Right lung (tissue), 5 donors: ENCODE measurements around the gene CDC42BPB. TPM values are rescaled to one million over a fixed set of nuclear protein-coding genes. Genes with fewer than 3 reads are reported as not detected.
A peak's percentile ranks its signal among the peaks of the same experiment; 100 is the strongest.
"Not testable (repeated sequence)": the region's sequence is repeated elsewhere in the genome, so short reads cannot be mapped to it uniquely, and the experiment has no call there.

Experiments
- DNase-seq, 2 donors: peaks; one replicate each; pipeline ENCODE4 v3.0.0-alpha.2; 2013
- polyA plus RNA-seq, 5 donors: library from polyadenylated mRNA; unstranded; fragments of 120-200 nt; gene quantifications; one replicate each; pipeline versions ENCODE4 v1.2.1 to v1.2.3, GENCODE V29; 2013; ENCODE audit warnings: inconsistent platforms in 1 of 5, low replicate concordance in 1 of 5; ENCODE audit not compliant: insufficient read length in 5 of 5, insufficient read depth in 1 of 5

Gene CDC42BPB
- polyA plus RNA-seq, 5 donors: 59.3 to 80.3 (median 69.9) TPM

GRCh38 chr14:102902523-102903247, 154.7 kb downstream of the CDC42BPB start:
- DNase-seq: no peak

DNA sequence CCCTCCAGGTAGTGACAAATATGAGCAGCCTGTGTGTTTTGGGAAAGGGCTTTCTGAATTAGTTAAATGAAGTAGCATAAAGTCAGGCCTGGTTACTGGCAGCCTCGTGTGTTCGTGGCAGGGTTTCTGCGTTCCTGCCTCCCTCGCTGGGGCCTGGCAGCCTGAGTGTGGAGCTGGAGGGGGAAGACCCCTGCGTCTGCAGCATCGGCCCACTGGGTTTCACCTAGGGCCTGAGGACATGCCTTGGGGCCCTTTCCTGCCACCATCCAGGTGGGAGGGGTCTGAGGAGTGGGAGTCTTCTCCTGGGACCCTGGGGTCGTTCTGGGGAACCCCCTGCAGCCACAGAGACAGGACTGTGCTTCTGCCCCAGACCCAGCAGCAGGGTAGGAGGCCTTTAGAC, 155.3 kb downstream of the CDC42BPB start:
- DNase-seq: no peak

DNA sequence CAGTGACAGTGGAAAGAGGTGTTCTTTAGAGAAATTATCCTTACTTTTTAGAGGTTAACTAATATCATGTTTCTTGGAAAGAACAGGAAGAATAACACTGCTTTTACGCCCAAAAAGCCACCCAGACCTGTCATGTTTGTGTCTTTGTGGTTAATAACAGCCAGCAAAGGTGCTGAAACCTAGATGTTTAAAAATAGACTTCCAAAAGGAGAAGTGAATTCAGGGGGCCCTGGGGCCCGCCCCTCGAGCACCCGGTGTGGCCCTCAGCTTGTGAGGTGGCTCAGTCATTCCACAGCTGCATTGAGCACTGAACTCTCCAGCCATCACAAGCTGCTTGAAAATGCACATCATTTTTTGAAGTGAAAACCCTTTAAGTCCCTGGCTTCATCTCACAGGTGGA, 155.7 kb downstream of the CDC42BPB start:
- DNase-seq: no peak

- peak in 1 of 2 donors; percentile 28 for DNase-seq
Measured at GRCh38 chr14:102900631-102901571, 156.4 kb downstream of the CDC42BPB start.

GRCh38 chr14:102899516-102899900, 157.8 kb downstream of the CDC42BPB start:
- DNase-seq: no peak

GRCh38 chr14:102898776-102899515, 158.4 kb downstream of the CDC42BPB start:
- no peak for DNase-seq

GRCh38 chr14:102898298-102898697, 159.1 kb downstream of the CDC42BPB start:
- DNase-seq: no peak

DNA sequence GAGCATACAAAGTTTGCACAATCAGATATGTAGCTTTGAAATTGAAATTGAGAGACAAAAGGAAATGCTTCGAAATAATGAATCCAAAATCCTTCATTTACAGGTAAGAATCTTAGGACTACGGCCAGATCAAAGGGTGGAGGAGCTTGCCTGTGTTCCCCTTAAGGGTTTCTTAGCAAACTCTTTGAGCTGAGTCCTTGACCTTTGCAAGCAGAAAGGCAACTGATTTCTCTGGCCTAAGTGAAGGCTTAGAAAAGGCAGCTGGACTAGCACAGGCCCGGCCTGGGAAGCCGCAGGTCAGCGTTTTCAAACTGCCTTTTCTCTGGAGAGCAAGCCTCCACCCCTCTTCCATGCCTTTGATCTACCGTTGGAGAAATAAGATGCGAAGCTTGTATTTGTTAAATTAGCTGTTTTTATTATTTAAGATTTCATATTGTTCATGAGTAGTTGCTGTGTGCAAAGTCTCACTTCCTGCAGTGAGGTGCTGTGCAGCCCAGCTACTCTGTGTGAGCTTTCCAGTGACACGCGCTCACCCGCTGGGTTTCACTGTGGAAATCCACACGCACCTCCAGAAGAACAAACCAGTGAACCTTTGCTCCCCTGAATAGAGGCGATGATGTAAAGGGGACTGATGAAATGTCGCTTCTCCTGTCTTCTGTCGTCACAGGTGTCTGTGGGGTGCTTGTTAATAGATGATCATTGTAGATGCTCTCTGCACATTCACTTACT, 159.9 kb downstream of the CDC42BPB start:
- no peak for DNase-seq

DNA sequence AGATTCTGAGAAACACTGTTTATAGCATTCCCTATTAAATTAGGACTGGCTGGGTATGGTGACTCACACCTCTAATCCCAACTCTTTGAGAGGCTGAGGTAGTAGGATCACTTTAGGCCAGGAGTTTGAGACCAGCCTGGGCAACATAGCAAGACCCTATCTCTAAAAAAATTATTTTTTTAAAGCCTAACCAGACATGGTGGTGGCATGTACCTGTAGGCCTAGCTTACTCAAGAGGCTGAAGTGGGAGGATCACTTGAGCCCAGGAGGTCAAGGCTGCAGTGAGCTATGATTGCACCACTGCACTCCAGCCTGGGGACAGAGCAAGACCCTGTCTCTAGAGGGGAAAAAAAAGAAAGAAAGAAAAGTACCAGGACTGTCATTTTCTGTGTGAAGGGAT, 160.6 kb downstream of the CDC42BPB start:
- not testable (repeated sequence) for DNase-seq

GRCh38 chr14:102893452-102893851, 163.9 kb downstream of the CDC42BPB start:
- peak; percentile 55 to 75 for DNase-seq

GRCh38 chr14:102892651-102893050, 164.7 kb downstream of the CDC42BPB start:
- DNase-seq: no peak

GRCh38 chr14:102891556-102891955, 165.8 kb downstream of the CDC42BPB start:
- no peak for DNase-seq

GRCh38 chr14:102891111-102891510, 166.2 kb downstream of the CDC42BPB start:
- DNase-seq: no peak

GRCh38 chr14:102889615-102890014, 167.7 kb downstream of the CDC42BPB start:
- no peak for DNase-seq

DNA sequence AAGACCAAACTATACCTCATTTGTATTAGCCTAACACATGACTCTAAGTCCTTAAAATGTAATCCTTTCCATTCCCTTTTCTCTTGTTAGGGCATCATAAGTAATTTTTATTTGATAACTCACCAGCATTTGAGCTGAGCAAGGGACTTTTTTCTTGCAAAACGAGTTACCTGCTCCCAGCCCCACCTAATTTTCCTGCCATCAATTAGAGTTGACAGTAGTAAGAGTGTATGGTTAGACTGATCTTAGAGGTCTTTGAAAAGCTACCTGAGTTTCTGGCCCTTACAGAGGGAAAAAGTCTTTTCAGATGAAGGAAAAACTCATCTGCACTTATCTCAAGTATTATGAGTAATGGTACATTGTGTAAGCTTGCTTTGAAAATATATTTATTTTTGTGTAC, 168.6 kb downstream of the CDC42BPB start:
- DNase-seq: no peak

DNA sequence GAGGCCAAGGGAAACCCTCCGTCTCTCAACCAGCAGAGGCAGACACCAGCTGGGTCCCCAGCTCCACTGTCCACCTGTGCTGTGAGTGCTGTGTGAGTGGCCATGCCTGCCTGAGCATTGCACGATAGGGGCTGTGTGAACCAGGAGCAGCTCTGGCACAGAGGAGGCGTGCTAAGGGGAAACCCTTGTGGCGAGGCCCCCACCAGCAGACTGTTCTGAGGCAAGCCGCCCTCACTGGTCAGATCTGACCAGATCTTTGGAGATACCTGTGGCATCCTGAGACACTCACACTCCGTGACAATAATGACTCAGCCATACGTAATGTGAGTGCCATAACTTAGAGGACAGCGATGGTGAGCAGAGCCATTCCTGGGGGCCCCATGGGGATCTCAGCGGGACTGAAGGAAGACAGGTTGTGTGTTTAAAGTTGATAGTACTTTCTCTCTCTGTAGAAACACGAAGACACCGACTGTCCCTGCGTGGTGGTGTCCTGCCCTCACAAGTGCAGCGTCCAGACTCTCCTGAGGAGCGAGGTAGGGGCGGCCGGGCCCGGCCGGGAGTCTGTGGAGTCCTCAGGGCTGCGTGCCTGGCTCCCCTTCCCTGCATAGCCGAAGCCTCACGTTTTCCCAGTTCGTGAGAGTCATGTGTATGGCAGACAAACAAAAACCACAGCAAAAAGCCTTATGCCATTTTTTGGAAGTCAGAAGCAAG, 171.5 kb downstream of the CDC42BPB start:
- DNase-seq: no peak

- DNase-seq: no peak
Measured at GRCh38 chr14:102883554-102883953, 173.8 kb downstream of the CDC42BPB start.

GRCh38 chr14:102883089-102883541, 174.2 kb downstream of the CDC42BPB start:
- no peak for DNase-seq
